Measurements from ENCODE around the gene PACRG. TPM values are rescaled to one million over a fixed set of nuclear protein-coding genes. Genes with fewer than 3 reads are reported as not detected.

The PACRG gene
- total RNA-seq, 2 donors from 2014 or later: 0.14 to 3.9 TPM

DNA sequence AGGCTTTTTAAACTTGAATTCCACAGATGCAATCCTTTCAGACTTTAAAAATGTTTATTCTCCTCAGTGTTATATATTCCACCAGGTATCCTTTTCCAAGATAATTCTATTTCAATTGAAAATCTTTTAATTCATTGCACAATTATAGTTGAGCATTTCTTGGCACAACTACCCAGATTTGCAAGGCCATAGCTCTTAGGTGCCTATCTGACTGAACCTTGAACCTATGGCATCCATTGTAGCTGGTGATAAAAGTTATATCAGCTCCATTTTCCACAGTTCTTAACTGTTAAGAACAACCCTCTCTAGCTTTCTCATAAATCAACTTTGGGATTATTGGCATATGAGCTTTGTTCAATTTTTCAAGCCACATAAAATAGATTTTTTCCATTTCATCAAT lies 42.4 kb downstream of the PACRG start:
- no peak for DNase-seq (ENCODE audit: low spot score)
- intact Hi-C loops (cut with DNase I): no loop called here

DNA sequence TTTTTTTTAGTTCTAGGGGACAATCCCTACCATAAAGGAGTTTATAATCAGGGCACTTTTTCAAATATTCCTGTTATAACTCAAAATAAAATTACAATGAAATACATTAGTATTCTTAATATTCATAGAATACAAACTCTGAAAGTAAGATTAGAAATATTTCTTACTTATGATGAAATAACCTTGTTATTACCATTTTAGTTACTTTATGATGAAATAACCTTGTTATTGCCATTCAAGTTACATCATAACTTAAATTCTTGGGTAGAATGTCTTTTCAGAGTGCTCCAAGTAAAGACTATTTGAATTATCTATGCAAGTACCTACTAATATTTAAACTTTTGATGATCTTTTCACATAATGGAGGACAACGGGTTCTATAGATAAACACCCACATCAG lies 43.2 kb downstream of the PACRG start:
- no peak for DNase-seq (ENCODE audit: low spot score)
- intact Hi-C loops (cut with DNase I): no loop called here

DNA sequence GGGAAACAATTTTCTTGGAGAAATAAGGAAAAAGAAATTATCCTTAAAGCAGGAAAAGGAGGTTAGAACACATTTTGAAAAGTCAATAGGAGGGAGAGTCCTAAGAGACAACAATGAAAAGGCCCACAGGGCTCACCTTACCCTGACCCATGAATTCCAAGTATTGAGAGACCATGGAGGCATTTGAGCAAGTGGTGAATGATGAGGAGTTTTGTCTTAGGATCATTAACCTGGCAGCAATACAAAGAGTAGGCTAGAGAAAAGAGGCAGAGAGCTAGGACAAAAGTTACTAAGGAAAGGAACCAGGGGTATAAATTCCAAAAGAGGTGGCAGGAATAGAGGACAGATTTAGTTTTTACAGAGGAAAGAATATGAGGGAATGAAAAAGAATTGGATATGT lies 44.7 kb downstream of the PACRG start:
- intact Hi-C loops (cut with DNase I): no loop called here
- no peak for DNase-seq (ENCODE audit: low spot score)

DNA sequence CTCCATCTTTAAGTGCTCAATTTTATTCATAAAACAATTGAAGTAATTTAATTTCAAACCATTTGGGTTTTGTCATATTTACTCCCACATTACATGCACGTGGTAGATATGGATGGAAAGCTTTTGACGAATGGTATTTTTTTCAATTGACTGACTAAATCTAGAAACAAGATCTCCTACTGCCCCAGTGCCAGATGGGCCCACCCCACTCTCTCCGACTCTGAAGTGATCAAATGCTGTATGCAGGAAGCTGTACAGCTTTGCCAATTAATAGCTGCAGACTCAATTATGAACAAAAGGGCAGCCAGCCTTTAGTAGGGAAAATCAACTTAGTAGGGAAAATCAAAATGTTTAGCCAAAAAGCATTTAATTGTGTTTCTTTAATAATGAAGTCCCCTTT lies 46.2 kb downstream of the PACRG start:
- intact Hi-C loops (cut with DNase I): no loop called here
- DNase-seq (ENCODE audit: low spot score): no peak

DNA sequence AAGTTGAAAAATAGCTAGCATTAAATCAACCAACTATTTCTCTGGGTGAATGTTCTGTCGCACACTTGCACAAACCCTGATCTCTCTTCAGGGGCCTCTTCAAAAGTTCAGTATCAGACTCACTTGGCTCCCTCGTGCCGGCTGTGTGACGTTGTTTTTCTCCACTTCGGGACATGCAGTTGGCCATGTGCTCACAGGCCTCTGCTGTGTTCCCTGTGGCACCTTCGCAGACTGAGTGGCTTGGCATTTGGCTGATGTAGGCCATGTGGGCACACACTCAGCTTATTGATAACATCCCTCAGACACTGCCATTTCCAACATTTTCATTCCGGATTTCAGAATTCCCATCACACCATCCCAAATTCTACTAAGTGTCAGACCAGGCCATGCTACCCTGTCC lies 49.3 kb downstream of the PACRG start:
- intact Hi-C loops (cut with DNase I): no loop called here
- DNase-seq (ENCODE audit: low spot score): no peak

DNA sequence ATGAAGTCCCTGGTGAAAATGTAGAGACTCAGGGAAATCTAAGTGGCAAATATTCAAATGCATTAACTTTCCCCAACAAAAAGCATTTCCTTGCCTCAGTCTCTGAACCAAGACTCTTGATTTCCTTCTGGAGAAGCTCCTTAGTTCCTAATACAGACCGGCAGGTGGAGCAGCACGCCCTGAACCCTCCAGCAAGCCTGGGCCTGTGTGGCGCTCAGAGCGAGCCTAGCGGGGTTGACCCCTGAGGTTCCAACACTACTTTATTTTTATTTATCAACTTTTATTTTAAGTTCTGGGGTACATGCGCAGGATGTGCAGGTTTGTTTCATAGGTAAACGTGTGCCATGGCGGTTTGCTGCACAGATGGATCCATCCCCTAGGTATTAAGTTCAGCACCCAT lies 50.8 kb downstream of the PACRG start:
- intact Hi-C loops (cut with DNase I): no loop called here

DNA sequence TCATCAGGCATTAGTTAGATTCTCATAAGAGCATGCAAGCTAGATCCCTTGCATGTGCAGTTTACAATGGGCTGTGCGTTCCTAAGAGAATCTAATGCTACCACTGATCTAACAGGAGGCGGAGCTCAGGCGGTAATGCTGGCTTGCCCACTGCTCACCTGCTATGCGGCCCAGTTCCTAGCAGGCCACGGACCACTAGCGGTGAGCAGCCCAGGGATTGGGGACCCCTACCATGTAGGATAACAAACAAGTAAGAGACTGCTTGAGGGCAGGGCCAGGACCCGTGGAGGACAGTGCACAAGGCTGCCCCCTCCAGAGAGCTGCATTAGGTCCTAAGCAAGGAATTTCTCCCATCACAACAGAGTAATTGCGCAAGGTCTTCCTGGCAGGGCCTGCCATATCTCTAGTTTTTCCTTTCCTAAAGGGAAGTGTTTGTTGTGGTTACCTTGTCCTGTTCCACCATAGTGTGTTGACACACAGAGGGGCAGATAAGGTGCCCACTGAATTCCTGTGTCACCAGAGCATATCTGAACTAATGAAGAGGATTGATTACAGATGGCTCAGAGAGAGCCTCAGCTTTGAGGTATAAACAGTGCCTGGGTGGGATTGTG lies 58.0 kb downstream of the PACRG start:
- no peak for DNase-seq (ENCODE audit: low spot score)
- intact Hi-C loops (cut with DNase I): no loop called here

More for the DNA sequence above, 50.8 kb downstream of the PACRG start:
- DNase-seq (ENCODE audit: low spot score): no peak

DNA sequence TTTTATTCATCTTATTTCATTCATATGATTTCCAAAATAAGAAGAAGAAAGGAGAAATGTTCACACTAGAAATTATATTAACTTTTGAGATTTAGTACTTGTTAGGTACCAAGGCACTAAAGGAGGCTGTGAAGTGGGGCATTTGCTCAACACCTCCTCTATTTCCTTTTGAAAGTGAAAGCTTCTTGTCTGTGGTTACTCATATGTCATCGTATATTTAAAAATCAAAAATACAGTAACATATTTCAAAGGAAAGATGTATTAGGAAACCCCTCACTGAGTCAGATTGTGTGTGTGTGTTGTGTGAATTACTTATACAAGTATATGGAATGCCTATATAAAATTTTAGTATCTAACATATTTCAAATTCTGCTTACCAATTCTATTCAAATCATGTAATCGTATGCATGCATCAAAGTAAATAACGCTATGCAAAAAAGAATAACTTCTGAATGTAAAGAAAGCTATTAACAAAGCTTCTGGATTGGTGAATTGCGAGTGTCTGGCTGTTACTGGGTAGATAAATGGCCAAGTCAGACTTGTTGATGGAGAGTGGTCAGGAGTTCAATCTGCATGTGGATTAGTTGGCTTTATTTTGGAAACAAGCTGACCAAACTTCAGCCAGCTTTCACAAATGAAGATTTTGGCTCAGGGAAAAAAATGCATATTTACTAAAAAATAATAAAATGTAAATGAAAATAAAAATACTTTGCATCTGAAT lies 70.9 kb downstream of the PACRG start:
- intact Hi-C loops (cut with DNase I): no loop called here
- DNase-seq (ENCODE audit: low spot score): no peak

DNA sequence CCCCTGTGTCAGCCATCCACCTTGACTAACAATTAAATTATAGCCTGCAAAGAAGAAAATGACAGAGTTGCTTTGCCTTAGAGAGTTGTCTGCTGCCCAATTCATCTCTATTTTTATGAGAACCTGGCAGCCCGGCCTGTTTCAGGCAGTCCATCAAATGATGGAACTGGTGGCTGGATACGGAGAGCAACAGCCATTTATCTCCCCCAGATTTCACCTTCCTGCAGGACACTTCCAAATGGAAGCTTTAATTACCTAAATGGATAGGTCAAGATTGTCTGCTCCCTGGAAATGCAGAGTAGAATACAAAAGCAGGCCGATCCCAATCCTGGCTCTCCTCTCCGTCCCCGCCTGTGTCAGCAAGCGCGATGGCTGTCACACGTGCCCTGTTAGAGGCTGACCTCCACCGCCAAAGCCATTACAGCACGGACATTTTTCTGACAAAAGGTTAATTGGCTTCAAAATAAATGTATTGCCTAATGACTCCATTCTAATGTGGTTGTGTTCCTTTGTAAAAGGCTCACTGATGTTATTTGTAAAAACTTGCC lies 86.7 kb downstream of the PACRG start:
- intact Hi-C loops (cut with DNase I): no loop called here
- DNase-seq (ENCODE audit: low spot score): no peak

DNA sequence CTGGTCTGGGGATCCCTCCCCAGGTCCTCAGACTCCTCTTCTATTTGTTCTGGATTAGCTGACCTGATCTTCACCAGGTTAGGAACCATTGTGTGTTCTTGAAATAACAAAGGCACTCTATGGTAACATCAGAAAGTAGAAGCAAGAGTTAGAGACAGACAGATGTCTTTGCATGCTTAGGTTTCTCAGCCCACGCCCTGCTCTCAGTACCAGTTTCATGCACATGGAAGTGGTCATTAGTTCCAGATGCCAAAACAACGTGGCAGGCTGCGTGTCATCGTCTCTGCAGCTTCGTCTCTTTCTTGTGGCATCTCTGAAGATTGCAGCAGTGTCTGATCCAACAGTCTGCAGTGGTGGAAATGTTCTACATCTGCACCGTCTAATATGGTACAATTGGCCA lies 89.4 kb downstream of the PACRG start:
- intact Hi-C loops (cut with DNase I): no loop called here
- no peak for DNase-seq (ENCODE audit: low spot score)

DNA sequence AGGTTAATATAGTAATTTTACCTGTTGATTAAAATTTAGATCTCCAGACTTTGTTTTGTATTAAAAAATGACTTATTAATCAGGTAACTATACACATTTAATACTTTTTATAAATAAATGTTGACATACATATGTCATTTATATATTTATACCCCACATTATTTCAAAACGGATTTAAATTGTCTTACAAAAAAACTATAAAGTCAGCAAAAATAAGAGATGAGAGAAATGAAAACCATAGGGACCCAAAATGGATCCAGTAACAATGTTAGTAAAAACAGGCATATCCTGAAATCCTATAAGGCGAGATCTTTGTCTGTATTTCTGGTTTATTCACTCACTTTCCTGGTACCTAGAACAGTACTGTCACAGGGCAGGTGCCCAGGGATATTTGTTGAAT lies 91.5 kb downstream of the PACRG start:
- no peak for DNase-seq (ENCODE audit: low spot score)
- intact Hi-C loops (cut with DNase I): no loop called here

DNA sequence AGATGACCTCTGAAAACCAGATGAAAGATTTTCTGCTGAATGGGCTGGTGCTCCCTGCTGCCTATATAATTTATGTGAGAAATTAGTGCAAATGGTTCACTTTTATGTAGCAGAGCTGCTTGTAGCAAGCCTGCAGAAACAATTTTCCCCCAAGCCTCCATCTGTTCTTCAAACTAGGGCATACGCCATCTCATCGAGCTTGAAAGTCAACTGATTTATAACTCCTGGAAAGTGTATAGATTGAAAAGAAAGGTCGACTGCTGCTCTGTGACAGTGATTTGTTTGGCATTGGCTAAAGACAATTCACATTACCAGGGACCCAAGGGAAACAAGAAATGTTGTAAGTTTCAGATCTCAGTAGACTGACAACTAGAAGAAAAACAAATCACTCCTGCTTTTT lies 93.3 kb downstream of the PACRG start:
- intact Hi-C loops (cut with DNase I): no loop called here
- no peak for DNase-seq (ENCODE audit: low spot score)

DNA sequence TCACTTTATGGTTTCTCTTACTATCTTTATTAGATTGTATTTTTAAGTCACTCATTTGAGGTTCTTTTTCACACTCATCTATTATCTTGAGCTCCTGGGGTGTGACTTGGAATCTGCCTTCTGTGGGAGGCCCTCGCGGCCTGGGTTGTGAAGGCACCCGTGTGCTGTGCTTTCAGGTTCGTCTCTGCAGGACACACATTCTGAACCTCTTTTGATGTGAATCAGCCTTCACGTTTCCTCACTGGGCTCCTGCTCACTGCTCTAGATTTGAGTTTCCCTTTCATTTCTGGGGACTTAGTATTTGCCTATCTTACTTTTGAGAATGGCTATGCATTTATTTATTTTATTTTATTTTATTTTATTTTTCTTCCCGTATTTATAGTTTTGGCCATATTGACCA lies 97.8 kb downstream of the PACRG start:
- intact Hi-C loops (cut with DNase I): no loop called here
- DNase-seq (ENCODE audit: low spot score): no peak

DNA sequence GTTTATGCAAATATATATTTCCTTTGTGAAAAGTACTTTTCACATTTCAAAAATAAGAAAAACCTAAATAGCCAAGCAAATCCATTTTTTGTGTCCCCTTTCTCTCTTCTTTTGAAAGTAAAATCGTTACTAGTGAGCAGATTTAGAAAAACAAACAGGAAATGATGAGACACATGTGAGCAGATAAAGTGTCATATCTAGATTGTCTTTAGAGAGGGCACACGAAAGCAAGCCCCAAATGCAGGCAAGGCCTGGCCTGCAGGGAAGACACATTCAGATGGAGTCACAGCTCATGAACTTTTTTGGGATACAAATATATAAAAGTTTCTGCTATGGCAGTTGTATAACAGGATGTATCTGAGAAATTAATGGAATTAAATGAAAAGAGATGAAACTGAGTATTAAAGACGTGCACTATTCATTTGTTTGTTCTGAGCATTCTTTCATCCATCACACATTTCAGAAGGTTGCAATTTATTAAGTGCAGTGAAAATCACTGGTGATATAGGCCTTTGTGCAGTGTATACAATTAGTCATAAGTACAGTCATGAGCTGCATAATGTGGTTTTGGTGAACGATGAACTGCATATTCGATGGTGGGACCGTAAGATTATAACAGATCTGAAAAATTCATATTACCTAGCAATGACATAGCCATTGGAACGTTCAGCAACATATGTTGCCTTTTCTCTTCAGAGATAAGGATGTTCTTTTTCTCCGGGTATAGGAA lies 101.4 kb downstream of the PACRG start:
- no peak for DNase-seq (ENCODE audit: low spot score)
- intact Hi-C loops (cut with DNase I): no loop called here

DNA sequence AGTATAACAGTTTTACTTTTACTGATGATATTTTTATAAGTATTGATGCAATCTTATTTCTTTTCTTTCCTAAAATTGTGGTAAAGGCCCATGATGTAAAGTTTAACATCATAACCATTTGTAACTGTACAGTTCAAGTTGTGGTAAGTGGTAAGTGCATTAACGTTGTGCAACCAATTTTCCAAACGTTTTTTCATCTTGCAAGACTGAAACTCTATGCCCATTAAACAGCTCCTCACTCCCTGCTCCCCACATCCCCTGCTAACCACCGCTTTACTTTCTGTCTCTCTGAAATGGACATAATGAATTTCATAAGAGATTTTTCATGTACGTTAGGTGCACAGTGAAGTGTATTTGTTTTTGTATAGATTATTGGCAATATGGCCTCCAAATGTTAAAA lies 106.0 kb downstream of the PACRG start:
- DNase-seq (ENCODE audit: low spot score): no peak
- intact Hi-C loops (cut with DNase I): no loop called here

DNA sequence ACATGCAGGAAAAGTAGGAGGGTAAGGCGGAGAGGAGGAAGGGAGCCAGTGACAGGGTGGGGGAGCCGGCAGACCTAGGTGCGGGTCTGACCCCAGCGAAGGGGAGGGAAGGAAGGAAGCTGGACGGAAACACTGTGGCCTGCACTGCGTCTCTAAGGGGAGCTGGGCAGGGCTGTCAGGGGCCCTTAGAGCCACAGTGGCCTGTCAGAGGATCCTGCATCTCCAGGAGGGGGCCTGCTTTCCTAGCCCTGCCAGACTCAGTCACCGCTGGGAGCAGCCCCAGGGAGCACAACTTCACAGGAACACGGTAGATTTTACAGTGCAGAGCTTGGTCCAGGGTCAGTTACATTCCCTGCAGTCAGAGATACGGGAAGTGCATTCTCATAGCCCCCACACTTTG lies 118.2 kb downstream of the PACRG start:
- intact Hi-C loops (cut with DNase I): no loop called here
- no peak for DNase-seq (ENCODE audit: low spot score)

DNA sequence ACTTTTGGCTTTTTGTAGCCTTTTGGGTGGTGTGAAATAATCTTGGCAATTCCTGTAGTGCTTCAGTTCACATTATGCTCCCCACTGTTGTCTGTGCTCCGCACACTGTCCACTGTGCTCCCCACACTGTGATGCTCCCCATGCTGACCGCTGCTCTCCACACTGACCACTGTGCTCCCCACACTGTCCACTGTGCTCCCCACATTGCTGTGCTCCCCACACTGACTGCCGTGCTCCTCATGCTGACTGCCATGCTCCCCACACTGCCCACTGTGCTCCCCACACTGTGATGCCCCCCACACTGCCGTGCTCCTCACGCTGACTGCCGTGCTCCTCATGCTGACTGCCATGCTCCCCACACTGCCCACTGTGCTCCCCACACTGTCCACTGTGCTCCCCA lies 118.9 kb downstream of the PACRG start:
- intact Hi-C loops (cut with DNase I): no loop called here
- no peak for DNase-seq (ENCODE audit: low spot score)

DNA sequence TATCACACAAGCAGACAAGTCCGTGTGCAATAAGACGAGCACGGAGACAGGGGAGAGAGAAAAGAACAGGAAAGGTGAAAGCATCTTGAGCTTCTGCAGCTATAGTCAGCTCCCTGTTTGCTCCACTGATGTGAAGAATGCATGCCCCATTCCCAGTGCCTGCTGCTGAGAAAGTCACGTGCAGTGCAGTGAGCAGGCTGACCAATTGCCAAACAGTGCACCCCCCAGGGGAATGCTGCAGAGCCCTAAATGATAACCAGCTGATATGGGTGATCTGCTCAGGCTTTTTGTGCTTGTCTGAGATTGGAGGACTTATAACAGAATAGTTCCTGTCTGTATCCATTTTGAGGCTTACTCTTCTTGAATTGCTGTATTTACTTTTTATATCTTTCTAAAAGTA lies 121.5 kb downstream of the PACRG start:
- intact Hi-C loops (cut with DNase I): no loop called here
- no peak for DNase-seq (ENCODE audit: low spot score)

DNA sequence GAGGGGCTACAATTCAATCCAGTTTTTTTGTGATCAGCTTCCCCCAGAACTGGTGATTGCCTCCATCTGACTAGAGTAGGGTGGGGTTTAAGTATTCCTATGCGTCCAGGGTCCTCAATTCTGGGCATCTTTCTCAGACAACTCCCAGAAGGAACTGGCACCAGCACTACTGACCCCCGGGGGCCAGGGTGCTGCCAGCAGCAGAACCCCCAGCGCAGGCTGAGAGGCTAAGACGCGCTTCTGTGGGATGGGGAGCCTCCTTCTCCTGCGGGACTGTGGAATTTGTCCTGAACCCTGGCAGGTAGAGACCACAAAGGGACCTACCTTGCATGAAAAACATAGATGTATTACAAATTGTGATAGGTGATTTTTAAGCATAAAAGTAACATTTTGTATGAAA lies 124.4 kb downstream of the PACRG start:
- intact Hi-C loops (cut with DNase I): no loop called here
- DNase-seq (ENCODE audit: low spot score): no peak

DNA sequence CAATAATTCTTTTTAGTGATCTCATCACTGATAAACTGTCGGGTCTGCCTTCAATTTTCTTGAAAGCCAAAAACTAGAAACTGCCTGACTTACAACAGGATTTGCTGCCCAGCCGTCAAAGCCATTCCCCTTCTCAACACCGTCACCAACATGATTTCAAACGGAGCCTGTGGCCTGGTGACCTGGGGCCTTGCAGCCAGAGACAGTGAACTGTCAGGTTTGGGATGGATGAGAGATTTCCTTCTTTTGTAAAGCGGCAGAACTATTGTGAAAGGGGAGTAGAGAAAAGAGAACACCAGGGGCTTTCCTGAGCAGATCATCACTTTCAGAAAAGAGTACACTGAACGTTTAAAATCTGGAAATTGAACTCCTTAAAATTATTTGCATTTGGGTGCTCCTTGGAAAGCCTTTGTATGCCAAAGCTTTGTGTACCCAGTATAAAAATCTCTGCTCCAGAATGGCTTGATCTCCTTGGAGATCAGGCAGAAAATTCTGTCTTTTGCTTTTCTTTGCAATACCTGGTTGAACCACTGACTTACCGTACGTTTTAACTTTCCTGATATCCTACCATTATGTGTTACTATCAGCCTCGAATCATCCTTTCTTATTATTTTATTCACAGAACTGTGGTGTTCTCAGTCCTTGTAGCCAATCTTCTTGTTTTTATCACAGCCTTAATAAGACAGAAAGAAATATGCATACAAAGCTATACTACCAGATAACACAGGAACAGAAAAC lies 125.2 kb downstream of the PACRG start:
- no peak for DNase-seq (ENCODE audit: low spot score)
- intact Hi-C loops (cut with DNase I): no loop called here

All from posterior vena cava (tissue), 2 donors.